HG02884 (cell line): Measurements from ENCODE around the gene MORF4L1.
"Not testable (repeated sequence)": the region's sequence is repeated elsewhere in the genome, so short reads cannot be mapped to it uniquely, and the experiment has no call there.

Experiments
- ATAC-seq: cut with Tn5 transposase; IDR thresholded peaks from one replicate; pipeline ENCODE4 v1.9.1; 2021; ENCODE audit warnings: mild to moderate bottlenecking, moderate library complexity; ENCODE audit not compliant: unreplicated experiment

Gene MORF4L1

GRCh38 chr15:78855746-78856145 lies 16.9 kb upstream of the MORF4L1 start:
- ATAC-seq = no peak

GRCh38 chr15:78859971-78860719 lies 12.5 kb upstream of the MORF4L1 start:
- ATAC-seq = peak; percentile 72

GRCh38 chr15:78865585-78865984 lies 7.1 kb upstream of the MORF4L1 start:
- ATAC-seq = not testable (repeated sequence)

DNA sequence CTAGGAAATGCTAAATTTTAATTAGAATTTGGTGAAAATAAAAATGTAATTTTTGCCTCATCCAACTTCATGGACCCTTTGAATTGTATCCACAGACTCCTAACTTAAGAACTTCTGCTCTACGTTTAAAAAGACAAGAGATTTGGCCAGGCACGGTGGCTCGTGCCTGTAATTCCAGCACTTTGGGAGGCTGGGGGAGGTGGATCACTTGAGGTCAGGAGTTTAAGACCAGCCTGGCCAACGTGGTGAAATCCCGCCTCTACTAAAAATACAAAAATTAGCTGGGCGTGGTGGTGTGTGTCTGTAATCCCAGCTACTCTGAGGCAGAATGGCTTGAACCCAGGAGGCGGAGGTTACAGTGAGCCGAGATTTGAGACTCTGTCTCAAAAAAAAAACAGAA lies 6.7 kb upstream of the MORF4L1 start:
- not testable (repeated sequence) for ATAC-seq

DNA sequence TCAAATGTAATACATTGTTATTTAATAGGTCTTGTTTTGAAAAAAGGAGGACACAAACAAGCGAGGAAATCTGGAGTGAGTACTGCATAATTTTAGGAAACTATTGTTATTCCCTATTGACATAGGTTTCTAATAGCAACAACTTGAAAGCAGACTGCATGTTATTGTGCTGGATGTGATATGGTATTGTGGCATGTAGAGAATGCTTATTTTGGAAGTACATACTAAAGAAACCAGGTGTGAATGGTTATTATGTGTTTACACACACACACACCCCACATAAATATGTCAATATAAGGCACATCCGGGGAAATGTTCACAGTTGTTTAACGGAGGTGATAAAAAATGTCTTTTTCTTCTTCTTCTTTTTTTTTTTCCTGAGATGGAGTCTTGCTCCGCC lies 5.9 kb upstream of the MORF4L1 start:
- no peak for ATAC-seq

DNA sequence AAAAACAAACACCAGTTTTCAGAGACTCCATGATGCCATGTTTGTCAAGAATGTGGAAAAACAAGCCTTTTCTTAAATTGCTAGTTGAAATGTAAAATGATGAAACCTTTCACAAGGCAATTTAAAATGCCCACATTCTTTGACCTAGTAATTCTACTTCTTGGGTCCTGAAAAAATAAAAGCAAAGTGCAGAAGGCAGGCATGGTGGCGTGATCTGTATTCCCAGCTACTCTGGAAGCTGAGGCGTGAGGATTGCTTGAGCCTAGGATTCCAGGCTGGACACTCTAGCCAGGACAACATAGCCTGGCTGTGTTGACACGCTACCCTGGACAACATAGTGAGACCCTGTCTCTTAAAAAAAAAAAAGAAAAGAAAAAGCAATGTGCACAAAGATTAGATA lies 4.3 kb upstream of the MORF4L1 start:
- ATAC-seq = no peak

DNA sequence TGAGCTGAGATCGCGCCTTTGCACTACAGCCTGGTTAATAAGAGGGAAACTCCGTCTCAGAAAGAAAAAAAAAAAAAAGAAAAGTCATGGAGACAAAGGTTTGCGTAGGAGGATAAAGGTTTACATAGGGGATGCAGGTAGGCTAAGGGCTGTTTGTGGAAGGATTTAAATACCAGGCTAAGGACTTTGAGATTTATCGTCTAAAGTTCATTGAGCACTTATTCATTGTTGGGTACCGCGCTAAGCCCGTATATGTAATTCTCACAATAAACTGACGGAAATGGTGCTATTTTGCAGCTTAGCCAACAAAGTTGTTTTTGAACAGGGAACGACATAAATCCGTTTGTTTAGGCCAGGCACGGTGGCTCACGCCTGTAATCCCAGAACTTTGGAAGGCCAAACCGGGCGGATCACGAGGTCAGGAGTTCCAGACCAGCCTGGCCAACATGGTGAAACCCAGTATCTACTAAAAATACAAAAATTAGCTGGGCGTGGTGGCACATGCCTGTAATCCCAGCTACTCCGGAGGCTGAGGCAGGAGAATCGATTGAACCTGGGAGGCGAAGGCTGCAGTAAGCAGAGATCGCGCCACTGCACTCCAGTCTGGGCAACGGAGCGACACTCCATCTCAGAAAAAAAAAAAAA lies 1.1 kb upstream of the MORF4L1 start:
- ATAC-seq = not testable (repeated sequence)

- ATAC-seq = peak; percentile 63
Observed at GRCh38 chr15:78872972-78873792, 492 bp downstream of the MORF4L1 start.

DNA sequence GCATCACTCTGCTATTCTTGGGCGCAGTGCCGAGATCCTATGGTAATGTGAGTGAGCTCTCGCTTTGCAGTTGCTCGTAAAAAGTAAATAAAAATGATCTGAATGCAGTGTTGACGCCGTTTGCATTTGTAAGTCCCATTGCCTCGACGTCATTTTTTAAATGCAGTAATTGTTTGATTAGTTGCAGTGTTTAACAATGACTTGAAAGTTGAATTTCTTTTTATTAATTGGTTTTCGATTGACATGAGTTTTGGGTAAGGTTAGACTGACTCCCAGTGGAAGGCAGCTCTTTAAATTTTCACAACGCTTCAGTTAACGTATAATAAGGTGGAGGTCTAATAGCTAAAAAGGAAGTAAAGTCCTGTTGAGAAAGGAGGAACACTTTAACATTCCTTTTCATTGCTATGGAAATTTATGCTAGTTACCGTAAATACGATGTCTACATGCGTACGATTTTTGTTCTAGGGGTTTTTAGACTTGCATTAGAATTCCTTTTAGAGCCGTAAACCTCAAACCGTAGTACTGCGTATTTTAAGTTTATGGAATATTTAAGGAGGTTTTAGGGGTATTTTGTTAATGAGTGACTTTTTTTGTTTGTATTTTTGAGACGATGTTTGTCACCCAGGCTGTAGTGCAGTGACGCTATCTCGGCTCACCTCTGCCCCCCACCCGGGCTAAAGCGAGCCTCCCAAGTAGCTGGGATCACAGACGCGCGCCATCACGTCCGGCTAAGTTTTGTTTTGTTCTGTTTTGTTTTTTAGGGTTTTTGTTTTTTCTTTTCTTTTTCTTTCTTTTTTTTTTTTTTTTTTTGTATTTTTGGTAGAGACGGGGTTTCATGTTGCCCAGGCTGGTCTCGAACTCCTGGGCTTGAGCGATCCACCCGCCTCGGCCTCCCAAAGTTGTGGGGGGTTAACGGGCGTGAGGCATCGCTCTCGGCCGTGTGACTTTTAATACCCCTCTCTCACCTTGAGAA lies 1.4 kb downstream of the MORF4L1 start:
- no peak for ATAC-seq

- no peak for ATAC-seq
Observed at GRCh38 chr15:78875107-78875914, 2.6 kb downstream of the MORF4L1 start.

DNA sequence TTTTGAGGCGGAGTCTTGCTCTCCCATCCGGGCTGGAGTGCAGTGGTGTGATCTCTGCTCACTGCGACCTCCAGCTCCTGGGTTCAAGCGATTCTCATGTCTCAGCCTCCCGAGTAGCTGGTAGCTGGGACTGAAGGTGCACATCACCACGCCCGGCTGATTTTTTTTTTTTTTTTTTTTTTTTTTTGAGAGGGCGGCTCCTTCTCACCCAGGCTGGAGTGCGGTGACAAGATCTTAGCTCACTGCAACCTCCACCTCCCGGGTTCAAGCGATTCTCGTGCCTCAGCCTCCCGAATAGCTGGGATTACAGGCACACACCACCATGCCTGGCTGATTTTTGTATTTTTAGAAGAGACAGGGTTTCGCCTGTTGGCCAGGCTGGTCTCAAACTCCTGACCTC lies 4.3 kb downstream of the MORF4L1 start:
- ATAC-seq = not testable (repeated sequence)

DNA sequence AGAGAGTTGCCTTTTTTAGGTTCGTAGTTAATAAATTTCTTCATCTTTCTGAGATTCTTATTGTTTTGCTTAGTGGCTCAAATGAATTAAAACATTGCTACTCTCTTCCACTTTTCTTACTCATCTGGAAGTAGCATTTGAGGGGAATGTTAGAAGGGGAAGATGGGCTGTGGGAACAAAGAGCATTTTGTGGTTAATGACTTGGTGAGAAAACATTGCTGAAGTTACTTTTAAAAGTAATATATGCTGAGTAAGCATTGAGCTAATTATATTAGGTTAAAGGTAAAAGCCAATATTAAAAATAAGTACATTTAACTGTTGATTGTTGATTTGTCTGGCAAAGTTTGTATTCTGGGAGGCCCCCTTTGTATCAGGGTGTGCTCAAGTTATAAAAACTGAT lies 5.7 kb downstream of the MORF4L1 start:
- ATAC-seq = no peak

- ATAC-seq = no peak
Observed at GRCh38 chr15:78879517-78880241, 7.0 kb downstream of the MORF4L1 start.

DNA sequence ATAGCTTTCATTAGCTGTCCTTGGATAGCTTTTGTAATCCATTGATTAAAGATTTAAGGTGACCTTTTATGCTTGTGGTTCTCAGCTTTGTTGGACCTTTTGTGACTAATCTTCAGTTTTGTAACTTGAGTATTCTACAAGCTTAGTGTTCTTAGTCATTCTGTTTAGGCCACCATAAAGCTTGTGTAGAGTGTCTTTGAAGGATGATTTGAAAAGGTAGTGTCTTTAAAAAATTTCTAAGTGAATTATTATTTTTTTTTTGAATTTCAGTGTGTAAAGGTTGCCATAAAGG lies 7.5 kb downstream of the MORF4L1 start:
- no peak for ATAC-seq

DNA sequence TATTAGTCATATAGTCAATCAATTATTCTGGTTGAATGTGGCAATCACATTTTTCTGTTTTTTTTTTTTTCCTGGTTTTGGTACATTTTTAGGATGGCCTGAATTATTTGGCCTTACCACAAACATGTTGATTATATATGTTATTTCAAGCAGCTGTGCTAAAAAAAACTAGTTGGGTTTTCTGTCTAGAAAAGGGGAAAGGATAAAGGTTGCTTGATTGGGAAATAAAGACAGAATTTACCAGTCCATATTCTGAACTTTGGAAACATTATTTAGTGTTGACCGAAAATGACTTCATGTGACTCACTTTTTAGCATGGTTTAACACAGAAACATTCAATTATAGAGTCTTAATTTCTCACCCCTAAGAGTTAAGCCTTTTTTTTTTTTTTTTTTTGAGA lies 8.1 kb downstream of the MORF4L1 start:
- ATAC-seq = no peak

GRCh38 chr15:78881681-78882080 lies 9.0 kb downstream of the MORF4L1 start:
- no peak for ATAC-seq

DNA sequence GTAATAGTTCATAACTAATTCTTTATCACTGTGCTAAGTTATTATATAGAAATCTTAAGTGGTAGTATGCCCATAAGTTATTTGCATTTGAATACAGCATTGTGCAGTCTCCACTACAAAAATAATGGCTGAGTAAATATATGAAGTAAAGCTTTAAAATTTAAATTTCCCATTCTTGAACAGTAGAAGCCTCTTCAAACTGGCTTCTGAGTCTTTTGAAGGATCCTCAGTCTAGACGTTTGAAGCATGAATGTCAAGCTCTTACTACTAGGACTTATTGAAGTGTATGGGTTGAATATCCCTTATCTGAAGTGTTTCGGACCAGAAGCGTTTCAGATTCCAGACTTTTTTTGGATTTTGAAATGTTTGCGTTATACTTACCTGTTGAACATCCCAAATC lies 16.3 kb downstream of the MORF4L1 start:
- ATAC-seq = no peak

DNA sequence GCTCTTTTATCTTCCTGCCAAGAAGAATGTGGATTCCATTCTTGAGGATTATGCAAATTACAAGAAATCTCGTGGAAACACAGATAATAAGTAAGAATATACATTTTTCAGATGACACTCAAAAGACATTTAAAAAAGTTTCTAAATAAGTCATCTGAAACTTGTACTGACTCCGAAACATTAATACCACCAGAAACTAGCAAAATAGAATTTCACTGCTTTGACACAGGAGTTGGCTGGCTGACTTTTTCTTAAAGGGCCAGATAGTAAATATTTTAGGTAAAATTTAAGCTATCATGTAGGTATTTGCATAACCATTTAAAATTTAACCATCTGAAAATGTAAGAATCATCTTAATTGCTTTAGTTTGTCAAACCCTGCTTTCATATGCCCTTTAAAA lies 20.8 kb downstream of the MORF4L1 start:
- ATAC-seq = no peak

DNA sequence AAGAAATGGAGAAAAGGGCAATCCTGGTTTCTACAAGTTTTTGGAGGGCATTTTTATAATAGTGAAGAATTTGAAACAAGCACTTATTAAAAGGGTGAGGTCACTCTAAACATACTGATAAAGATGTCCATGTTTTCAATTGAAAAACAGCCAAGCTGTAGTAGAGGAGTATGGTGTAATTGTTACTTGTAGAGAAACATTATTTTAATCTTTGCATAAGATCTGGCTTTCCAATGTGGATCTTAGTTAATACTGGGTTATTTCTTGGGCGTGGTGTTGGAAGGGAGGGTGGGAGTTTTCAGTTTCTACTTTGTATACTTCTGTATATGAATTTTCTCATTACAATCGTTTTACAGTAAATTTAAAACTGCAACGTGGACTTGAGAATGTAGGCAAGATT lies 22.8 kb downstream of the MORF4L1 start:
- ATAC-seq = no peak
